Activated T-helper 1 cell treated with anti-CD3 and anti-CD28 coated beads, Interleukin-12 subunit alpha, Interleukin-12 subunit beta, Interleukin-2, Interleukin-4 antibody, amounts not matched to agents 30 ng/mL and 10 ng/mL and 1 ng/mL, durations not matched to agents 14 hours and 24 hours and 36 hours (primary cell): ENCODE results near the gene PPP1R12C. TPM values are rescaled to one million over a fixed set of nuclear protein-coding genes. Genes with fewer than 3 reads are reported as not detected.

Experiments
- DNase-seq: peaks from one replicate; pipeline ENCODE4 v3.0.0; 2021; ENCODE audit warnings: low spot score
- H3K27ac Mint-ChIP-seq: one replicate; pipeline ENCODE4 v1.8.0; 2021; ENCODE audit warnings: mild to moderate bottlenecking, mixed read lengths
- H3K27me3 Mint-ChIP-seq: one replicate; pipeline ENCODE4 v1.8.0; 2022; ENCODE audit warnings: mild to moderate bottlenecking, moderate library complexity, mixed read lengths; ENCODE audit not compliant: insufficient read depth
- H3K36me3 Mint-ChIP-seq: one replicate; pipeline ENCODE4 v1.8.0; 2021; ENCODE audit warnings: low read depth, mixed read lengths
- H3K4me1 Mint-ChIP-seq: one replicate; pipeline ENCODE4 v1.8.0; 2021; ENCODE audit warnings: low read depth, mixed read lengths
- H3K4me3 Mint-ChIP-seq: one replicate; pipeline ENCODE4 v1.8.0; 2021; ENCODE audit warnings: mild to moderate bottlenecking, moderate library complexity, mixed read lengths
- H3K9me3 Mint-ChIP-seq: one replicate; pipeline ENCODE4 v1.8.0; 2021; ENCODE audit warnings: mixed read lengths
- intact Hi-C: fragments of 100-400 bp; cut with micrococcal nuclease; formaldehyde crosslinking; loops from one replicate; pipeline ENCODE4 v1.15.1; 2024
- total RNA-seq: library from RNA; stranded (reverse); gene quantifications from 2 replicates; pipeline ENCODE4 v1.2.3, GENCODE V29; 2022

Gene PPP1R12C
- total RNA-seq, 1 donor from 2014 or later = 114 TPM

DNA sequence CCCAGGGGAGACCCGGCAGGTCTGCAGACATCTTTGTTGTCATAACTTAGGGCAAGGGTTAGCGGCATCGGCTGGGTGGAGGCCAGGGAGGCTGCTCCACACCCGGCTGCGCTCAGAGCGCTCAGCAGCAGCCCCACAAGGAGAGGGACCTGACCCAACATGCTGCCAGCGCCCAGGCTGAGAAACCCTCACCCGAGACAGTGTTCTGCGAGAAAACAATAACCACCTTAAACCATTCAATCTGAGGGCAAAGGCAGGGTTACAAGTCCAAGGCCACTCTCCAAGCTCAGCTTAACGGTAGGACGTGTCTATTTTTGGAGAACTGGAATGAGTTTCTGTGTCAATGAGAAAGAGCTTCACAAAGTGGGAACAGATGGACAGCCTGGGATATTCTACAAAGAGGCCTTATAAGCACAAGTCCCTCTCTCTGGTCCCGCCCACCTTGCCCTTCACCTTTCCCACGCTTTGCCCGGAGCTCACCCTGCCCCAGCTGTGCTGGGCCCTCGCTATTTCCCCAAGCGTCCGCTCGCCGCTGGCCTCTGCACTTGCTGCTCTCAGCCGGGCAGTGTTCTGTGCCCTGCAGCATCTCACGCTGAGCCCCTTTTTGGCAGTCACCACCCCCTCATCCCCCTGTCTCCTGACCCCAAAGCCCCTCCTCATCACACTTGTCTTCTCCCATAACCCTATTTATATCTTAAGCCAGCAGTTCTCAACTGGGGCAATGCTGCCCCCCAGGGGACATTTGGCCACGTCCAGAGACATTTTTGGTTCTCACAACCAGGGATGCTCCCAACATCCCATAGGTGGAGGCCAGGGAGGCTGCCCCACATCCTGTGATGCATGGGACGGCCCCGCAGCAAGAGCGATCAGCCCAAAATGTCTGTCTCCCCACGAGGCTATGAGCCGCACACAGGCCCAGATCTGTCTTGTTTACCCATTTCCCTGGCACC is 17.6 kb downstream of the PPP1R12C start:
- no peak for DNase-seq
- Mint-ChIP-seq H3K27ac (peak overlapping the region; percentile 43), H3K36me3 (peaks cover 20% of the 10 kb centered on the region), H3K9me3 (peaks cover 3% of the 10 kb centered on the region), H3K4me1 (no peaks in the 10 kb centered on the region), H3K4me3 (no peak overlapping the region), H3K27me3 (no peaks in the 10 kb centered on the region)
- intact Hi-C loops = no loop called here

DNA sequence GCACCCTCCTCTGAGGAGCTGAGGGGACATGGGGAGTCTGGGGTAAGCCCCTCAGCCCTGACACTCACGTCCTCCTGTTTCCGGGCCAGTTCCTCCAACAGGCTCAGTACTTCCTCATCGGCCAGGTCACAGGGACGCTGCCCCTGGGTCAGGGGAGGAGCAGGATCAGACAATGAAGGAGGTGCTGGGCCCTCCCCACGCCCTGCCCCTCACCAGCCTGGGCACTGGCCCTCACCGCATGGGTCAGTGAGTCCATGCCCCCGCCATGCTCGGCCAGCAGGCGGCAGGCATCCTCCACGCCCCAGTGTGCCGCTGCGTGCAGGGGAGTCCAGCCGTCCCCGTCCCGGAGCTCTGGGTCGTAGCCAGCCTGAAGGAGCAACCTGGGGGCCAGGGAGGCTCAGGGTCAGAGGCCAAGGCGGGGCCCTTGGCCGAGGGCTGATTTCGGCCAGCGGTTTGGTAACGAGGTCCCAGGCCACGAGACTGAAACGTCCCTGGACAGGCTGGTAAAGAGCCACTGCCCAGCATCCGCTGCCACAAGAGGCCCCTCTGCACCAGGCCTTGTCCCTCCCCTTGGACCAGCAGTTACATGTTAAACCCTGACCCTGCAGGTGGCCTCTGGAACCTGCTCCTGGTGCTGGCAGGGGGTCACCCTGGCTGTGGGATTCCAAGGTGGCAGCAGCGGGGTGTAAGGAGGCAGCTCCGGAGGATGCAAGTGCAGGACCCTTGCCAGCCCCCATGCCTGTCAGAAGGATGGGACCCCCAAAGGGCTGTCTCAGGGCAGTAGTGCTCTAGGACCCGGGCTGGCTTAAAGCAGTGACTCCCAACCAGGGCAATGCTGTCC is 18.5 kb downstream of the PPP1R12C start:
- H3K36me3 Mint-ChIP-seq = peaks cover 22% of the 10 kb centered on the region
- no peak for DNase-seq
- no peak overlapping the region for H3K4me3 Mint-ChIP-seq
- H3K27me3 Mint-ChIP-seq = no peaks in the 10 kb centered on the region
- H3K4me1 Mint-ChIP-seq = no peaks in the 10 kb centered on the region
- H3K9me3 Mint-ChIP-seq = peaks cover 3% of the 10 kb centered on the region
- intact Hi-C loops = no loop called here
- H3K27ac Mint-ChIP-seq = no peak overlapping the region

GRCh38 chr19:55097864-55098715 is 19.3 kb downstream of the PPP1R12C start:
- intact Hi-C loops = no loop called here
- peaks cover 17% of the 10 kb centered on the region for H3K36me3 Mint-ChIP-seq
- H3K4me1 Mint-ChIP-seq = no peaks in the 10 kb centered on the region
- peaks cover under 1% of the 10 kb centered on the region for H3K9me3 Mint-ChIP-seq
- no peak overlapping the region for H3K4me3 Mint-ChIP-seq
- no peak for DNase-seq
- H3K27me3 Mint-ChIP-seq = no peaks in the 10 kb centered on the region
- no peak overlapping the region for H3K27ac Mint-ChIP-seq

DNA sequence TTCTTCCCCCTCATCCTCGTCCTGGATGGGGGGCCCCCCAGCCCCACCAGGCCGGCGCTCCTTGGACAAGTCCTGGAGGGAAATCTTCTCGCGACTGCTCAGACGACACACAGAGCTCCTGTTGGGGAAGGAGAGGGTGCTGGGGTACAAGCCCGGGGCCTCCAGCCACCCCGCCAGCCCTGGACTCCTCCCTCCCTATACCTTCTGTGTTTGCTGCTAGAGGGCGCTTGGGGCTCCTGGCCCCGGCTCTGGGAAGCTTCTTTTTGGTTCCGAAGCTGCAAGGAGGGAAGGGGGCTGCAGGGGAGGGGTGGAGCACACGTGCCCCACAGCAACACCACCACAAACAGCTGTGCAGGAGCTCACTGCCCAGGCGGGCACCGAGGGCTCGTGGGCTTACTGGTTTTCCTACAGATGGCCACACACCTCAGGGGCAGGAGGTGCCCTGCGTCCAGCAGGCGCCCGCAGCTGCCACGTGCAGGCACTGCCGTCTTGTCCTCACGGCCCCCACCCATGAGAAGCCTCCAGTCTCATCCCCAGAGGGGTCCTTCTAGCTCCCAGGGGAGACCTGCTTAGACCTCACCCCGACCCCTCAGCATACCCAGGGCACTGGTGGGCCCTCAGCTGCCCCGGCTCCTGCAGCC is 21.3 kb downstream of the PPP1R12C start:
- intact Hi-C loops = no loop called here
- Mint-ChIP-seq H3K4me1 (no peaks in the 10 kb centered on the region), H3K9me3 (no peaks in the 10 kb centered on the region), H3K36me3 (peaks cover 8% of the 10 kb centered on the region), H3K4me3 (no peak overlapping the region), H3K27me3 (no peaks in the 10 kb centered on the region), H3K27ac (no peak overlapping the region)
- DNase-seq = no peak

GRCh38 chr19:55095260-55096060 is 22.0 kb downstream of the PPP1R12C start:
- Mint-ChIP-seq H3K4me3 (no peak overlapping the region), H3K27me3 (no peaks in the 10 kb centered on the region), H3K27ac (no peak overlapping the region), H3K36me3 (peaks cover 8% of the 10 kb centered on the region), H3K4me1 (no peaks in the 10 kb centered on the region), H3K9me3 (no peaks in the 10 kb centered on the region)
- no peak for DNase-seq
- intact Hi-C loops = no loop called here

- Mint-ChIP-seq H3K4me3 (no peak overlapping the region), H3K9me3 (no peaks in the 10 kb centered on the region), H3K27ac (no peak overlapping the region), H3K4me1 (no peaks in the 10 kb centered on the region), H3K27me3 (no peaks in the 10 kb centered on the region), H3K36me3 (peaks cover 7% of the 10 kb centered on the region)
- intact Hi-C loops = no loop called here
- DNase-seq = no peak
Observed at GRCh38 chr19:55094456-55095259, 22.8 kb downstream of the PPP1R12C start.

- Mint-ChIP-seq H3K4me3 (no peak overlapping the region), H3K4me1 (peaks cover 11% of the 10 kb centered on the region), H3K27me3 (peaks cover 8% of the 10 kb centered on the region), H3K36me3 (peaks cover 20% of the 10 kb centered on the region), H3K27ac (no peak overlapping the region), H3K9me3 (no peaks in the 10 kb centered on the region)
- DNase-seq = no peak
- intact Hi-C loops = no loop called here
Observed at GRCh38 chr19:55092423-55093318, 24.8 kb downstream of the PPP1R12C start.

- H3K27me3 Mint-ChIP-seq = peaks cover 10% of the 10 kb centered on the region
- no peaks in the 10 kb centered on the region for H3K9me3 Mint-ChIP-seq
- intact Hi-C loops = no loop called here
- DNase-seq = no peak
- H3K27ac Mint-ChIP-seq = no peak overlapping the region
- H3K36me3 Mint-ChIP-seq = peaks cover 20% of the 10 kb centered on the region
- no peak overlapping the region for H3K4me3 Mint-ChIP-seq
- H3K4me1 Mint-ChIP-seq = peaks cover 16% of the 10 kb centered on the region
Observed at GRCh38 chr19:55091955-55092354, 25.5 kb downstream of the PPP1R12C start.

DNA sequence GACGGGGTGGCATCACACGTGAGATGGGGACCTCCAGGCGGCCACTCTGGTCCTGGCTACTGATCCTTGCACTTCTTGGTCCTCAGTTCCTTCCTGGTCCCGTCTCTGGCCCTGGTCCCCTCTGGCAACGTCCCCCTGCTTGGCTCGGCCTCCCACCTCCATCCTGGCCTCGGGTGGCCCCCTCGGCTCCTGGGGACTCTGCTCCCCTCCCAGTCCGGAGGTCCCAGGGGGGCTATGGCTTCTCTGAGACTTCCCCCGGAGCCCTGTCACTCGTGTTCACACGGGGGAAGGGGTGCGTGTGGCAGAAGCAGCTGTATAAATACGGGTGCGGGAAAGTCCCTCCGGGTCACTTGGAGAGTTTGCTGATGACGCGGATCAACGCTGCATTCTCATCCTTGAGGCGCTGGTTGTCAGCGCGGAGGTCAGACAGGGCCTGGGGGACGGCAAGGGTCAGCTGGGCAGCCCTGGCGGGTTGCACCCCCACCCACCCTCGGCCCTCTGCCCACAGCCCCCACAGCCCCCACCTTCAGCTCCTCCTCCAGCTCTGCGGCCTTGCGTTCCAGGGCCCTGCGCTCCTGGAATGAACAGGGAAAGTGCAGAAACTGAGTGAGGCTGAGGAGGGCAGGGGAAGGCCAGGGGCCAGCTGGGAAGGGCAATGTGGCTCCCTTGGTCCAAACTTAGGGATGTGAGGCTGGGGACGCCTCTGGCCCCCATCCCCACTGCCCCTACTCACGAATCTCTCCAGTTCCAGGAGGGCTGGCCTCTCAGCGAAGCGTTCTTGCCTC is 26.1 kb downstream of the PPP1R12C start:
- intact Hi-C loops = no loop called here
- Mint-ChIP-seq H3K4me3 (no peak overlapping the region), H3K36me3 (peaks cover 20% of the 10 kb centered on the region), H3K9me3 (no peaks in the 10 kb centered on the region), H3K4me1 (peaks cover 16% of the 10 kb centered on the region), H3K27me3 (peaks cover 10% of the 10 kb centered on the region), H3K27ac (no peak overlapping the region)
- DNase-seq = no peak

DNA sequence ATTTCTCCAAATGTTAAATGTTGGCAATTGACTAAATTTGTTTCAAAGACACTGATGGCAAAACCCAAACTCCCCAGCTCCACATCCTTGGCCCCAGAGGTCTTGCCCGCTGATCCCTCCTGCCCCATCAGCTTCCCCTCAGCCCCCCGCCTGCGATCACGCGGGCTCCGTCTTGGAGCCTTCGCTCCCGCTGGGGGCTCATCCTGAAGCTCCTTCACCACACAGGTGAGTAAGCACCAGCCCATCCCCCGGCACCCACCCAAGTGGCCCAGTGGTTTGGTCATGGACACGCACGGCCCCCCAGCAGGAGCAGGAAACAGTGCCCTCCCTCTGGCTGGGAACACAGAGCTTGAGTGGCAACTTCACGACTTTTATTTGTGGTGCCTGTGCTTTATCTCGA is 26.9 kb downstream of the PPP1R12C start:
- Mint-ChIP-seq H3K27ac (no peak overlapping the region), H3K4me3 (no peak overlapping the region), H3K36me3 (peaks cover 20% of the 10 kb centered on the region), H3K9me3 (no peaks in the 10 kb centered on the region), H3K27me3 (peaks cover 13% of the 10 kb centered on the region), H3K4me1 (peaks cover 16% of the 10 kb centered on the region)
- intact Hi-C loops = no loop called here
- no peak for DNase-seq
